GM19025 (cell line): ENCODE measurements around the gene PARP1.

Source experiments
- ATAC-seq: cut with Tn5 transposase; IDR thresholded peaks from one replicate; pipeline ENCODE4 v1.9.1; 2021; ENCODE audit warnings: mild to moderate bottlenecking, low read depth, moderate library complexity; ENCODE audit not compliant: unreplicated experiment

PARP1 gene

GRCh38 chr1:226408285-226409184 lies 642 bp upstream of the PARP1 start:
- no peak for ATAC-seq

GRCh38 chr1:226407199-226407496 lies 745 bp downstream of the PARP1 start:
- ATAC-seq: no peak

DNA sequence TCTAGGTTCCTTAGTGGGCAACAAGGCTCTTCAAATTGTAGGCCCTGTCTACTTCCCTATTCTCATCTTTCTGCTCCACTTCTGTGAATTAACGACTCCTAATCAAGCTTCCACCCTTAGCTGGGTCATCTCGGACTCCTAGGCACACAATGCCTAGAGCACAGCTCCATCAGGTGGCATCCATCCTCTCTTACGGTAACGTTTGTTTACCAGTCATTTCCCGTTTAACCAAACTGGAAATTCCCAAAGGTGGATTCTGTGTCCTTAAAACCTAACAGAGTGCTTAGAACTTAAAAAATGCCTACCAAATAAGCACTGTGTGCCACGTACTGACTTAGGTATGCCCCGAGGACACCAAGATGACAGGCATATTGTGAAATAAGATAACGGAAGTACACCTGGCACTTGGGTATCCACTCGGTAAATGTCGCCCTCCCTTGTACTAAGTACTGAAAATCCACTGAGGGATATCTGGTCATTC lies 1.5 kb downstream of the PARP1 start:
- ATAC-seq: no peak

DNA sequence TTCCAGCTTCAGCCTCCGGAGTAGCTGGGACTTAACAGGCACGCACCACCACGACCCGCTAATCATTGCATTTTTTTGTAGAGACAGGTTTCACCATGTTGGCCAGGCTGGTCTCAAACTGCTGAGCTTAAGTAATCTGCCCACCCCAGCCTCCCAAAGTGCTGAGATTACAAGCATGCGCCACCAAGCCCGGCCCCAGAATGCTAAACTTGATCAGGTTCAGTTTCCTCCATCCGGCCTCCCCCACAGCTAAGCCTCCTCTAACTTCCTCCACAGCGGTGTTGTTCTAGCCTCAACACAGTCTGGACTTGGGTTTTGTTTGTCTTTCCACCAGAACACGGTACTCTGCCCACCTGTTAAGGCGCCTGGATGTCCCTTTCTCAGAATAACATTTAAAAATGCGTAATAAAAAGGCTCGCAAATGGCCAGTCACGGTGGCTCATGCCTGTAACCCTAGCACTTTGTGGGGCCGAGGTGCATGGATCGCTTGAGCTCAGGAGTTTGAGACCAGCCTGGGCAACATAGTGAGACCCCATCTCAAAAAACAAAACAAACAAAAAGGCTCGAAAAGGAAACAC lies 2.4 kb downstream of the PARP1 start:
- no peak for ATAC-seq

- no peak for ATAC-seq
These were observed 3.0 kb downstream of the PARP1 start for GRCh38 chr1:226404904-226405222.

DNA sequence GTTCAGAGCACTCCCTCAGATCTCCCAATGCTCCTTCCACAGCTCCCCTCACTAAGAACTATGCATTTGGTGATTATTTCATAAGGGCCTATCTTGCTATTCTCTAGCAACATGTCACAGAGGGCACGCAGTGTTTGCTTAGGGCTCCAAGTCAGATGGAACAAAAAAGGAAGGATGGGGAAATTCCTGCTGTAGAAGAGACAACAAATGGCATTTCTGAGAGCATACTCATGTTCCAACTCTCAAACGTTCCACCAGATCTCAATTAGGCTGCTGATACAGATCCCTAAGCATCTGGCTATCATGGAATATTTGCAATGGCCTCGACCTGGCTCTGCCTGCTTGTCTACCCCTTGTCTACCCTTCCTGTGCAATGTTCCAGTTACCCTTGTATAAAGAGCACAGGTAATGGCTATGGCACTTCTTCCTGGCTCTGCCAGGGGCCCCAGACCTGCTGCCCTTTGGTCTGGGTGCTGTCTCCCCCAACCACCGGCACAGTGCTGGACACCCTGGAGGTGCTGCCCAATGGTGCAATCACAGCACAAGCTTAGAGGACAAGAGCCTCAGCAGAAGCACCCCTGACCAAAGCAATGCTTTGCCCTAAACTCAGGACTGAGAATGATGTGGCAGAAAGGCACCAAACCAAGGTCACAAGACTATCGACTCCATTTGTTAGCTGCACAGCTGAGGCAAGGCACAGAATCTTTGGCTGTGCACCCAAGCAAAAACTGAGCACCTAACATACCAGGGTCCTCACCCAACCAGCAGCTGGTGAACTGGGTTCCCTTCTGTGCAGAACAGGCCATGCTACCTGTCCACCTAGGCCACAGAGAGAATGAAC lies 3.6 kb downstream of the PARP1 start:
- ATAC-seq: no peak

DNA sequence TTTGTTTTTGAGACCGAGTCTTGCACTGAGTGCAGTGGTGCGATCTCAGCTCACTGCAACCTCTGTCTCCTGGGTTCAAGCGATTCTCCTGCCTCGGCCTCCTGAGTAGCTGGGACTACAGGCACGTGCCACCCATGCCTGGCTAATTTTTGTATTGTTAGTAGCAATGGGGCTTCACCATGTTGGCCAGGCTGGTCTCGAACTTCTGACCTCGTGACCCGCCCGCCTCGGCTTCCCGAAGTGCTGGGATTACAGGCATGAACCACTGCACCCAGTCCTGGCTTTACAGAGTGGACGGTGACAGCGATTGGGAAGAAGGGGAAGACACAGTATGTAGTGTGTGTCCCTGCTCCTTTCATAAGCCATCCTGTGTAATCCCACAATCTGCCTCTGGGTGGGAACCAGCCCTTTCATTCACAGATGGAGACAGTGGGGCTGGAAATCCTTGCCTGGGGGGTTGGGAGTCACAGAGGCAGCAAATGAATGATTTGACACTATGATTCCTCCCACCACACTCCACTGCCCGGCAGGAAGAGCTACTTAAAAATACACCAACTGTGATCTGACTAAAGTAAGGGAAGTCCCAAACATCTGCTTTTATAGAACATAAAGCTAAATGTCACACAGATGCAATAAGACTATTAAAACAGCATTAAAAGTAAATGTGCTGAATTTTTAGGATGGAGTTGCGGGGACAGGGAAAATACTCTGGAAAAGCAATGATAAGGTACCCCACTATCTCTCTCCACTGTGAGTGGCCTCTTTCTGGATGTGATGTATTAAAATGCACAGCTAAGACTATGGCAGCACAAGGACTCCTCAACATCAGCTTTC lies 4.5 kb downstream of the PARP1 start:
- no peak for ATAC-seq

- no peak for ATAC-seq
These were observed 5.1 kb downstream of the PARP1 start for GRCh38 chr1:226402739-226403165.

DNA sequence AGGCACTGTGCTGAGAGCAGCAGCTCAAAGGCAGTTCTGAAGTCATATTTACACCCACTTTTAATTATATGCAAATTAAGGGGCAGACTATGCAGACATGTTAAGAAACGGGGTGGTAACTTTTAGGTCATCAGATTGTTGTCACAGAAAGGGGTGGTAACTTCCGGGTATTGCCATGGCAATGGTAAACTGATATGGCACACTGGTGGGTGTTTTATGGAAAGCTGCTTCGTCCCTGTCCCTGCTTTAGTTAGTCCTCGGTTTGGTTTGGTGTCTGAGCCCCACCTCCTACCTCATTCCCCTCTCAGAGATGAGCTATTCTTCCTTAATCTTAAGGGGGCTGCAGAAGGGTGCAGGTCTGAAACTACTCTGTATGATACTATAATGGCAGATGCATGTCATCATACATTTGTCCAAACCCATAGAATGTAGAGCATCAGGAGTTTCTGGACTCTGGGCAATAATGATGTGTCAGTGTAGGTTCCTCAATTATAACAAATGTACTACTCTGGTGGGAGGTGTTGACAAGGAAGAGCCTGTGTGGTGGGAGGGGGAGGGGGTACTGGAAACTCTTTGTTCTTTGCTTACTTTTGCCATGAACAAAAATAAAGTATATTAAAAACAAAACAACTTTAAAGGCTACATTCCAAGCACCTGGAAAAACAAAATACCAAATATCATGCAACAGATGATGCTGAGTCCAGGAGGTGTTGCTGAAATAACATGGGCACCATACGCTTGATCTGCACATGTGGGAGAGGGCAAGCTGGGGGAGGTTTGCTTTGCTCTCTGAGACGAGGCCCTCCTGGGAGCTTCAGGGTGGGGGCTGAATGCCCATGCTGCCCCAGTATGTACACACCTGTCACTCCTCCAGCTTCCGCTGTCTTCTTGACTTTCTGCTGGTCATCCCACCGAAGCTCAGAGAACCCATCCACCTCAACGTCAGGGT lies 6.3 kb downstream of the PARP1 start:
- ATAC-seq: no peak

GRCh38 chr1:226400519-226401354 lies 7.2 kb downstream of the PARP1 start:
- no peak for ATAC-seq

DNA sequence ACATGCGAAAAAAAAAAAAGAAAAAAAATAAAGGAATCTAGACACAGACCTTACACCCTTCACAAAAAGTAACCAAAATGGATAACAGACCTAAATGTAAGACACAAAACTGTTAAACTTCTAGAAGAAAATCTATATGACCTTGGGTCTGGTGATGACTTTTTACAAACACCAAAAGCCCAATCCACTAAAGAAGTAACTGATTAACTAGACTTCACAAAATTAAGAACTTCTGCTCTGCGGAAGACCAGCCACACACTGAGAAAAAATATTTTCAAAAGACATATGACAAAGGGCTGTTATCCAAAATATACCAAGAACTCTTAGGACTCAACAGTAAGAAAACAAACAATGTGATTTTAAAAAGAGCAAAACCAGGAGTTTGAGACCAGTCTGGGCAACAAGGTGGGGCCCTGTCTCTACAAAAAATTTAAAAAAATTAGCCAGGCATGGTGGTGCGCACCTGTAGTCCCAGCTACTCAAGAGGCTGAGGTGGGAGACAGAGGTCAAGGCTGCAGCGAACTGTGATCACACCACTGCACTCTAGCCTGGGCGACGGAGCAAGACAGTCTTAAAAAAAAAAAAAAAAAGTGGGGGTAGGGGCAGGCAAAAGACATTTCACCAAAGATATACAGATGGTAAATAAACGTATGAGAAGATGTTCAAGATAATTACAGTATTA lies 9.8 kb downstream of the PARP1 start:
- ATAC-seq: no peak

DNA sequence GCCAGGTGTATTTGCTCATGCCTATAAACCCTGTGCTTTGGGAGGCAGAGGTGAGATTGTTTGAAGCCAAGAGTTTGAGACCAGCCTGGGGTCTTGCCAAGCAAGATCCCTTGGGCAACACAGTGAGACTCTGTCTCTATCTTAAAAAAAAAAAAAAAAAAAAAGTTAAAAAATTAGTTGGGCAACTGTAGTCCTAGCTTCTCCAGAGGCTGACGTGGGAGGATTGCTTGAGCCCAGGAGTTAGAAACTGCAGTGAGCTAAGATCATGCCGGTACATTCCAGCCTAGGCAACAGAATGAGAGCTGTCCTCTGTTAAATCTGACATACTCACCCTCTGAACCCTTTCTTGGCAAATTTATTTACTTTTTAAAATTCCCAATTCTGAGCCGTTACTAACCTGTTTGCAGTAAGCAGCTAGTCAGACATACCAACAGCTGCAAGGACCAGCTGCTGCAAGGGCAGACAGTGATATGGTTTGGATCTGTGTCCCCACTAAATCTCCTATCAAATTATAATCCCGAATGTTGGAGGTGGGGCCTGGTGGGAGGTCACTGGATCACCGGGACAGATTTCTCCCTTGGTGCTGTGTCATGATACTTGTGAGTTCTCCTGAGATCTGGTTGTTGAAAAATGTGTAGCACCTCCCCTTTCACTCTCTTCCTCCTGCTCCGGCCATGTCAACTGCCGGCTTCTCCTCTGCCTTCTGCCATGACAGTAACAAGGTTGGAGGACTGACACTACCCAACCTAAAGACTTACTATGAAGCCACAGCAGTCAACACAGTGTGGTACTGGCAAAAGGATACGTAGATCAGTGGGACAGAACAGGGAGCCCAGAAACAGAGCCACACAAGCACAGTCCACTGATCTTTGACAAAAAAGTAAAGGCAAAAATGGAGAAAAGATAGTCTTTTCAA lies 10.6 kb downstream of the PARP1 start:
- no peak for ATAC-seq

DNA sequence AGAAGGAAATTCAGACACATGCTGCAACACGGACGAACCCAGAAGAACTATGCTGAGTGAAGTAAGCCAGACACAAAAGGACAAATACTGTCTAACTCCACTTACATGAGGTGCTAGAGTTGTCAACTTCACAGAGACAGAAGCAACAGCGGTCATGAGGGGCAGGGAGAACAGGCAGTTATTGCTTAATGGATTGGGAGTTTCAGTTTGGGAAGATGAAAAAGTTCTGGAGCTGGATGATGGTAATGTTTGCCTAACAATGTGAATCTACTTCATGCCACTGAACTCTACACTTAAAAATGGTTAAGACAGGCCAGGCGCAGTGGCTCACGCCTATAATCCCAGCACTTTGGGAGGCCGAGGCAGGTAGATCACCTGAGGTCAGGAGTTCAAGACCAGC lies 12.1 kb downstream of the PARP1 start:
- ATAC-seq: no peak

DNA sequence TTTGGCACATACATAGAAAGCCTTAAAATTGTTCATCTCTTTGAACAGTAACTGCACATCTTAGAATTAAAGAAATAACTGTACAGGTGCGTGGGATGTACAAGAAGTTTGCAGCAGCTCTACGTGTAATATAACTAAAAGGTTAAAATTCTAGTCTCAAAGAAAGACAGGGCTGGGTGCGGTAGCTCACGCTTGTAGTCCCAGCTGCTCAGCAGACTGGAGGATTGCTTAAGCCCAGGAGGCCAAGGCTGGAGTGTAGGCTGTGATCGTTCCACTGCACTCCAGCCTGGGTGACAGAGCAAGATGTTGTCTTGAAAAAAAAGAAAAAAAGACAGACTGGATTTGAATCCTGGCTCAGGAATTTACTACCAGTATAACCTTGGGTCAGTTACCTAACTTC lies 13.4 kb downstream of the PARP1 start:
- ATAC-seq: no peak

GRCh38 chr1:226390681-226391080 lies 17.2 kb downstream of the PARP1 start:
- ATAC-seq: no peak

DNA sequence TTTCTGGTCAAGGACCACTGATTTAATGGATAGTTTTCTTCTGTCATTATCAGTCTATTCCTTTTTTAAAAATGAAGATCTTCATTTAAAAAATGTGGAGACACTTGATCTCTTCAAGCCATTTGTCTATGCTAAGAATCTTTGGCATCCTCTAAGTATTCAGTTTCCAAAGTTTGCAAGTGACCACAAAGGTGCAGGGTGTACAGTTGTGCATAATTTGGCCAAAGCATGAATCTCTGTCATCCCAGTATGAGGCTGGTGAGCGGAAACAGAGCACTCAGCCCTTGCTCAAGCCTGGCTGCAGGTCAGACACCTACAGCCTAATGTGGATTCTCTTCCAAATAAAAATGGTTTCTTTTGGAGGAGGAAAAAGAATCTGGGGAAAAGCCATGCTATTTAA lies 19.8 kb downstream of the PARP1 start:
- ATAC-seq: no peak

DNA sequence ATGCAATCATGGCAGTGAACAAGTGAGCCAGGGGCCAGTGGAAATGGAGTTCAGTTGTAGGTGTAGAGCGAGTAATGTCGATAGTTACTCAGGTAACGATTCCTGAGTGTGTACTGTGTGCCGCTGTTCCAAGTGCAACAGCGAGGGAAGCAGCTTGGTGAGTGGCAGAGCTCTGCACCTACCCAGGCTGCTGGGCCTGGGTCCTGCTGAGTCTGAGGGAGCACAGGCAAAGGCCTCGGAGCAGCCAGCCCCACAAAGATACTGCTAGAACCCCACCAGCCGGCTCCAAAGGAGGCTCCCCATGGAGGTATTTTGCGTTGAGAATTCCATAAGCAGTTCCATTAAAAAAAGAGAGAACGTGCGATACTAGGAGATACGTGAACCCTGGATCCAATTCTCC lies 23.2 kb downstream of the PARP1 start:
- no peak for ATAC-seq
